Panc1 (cell line): ENCODE measurements around the gene CDCP1. TPM values are rescaled to one million over a fixed set of nuclear protein-coding genes. Genes with fewer than 3 reads are reported as not detected.
A peak's percentile ranks its signal among the peaks of the same experiment; 100 is the strongest.
"Not testable (repeated sequence)": the region's sequence is repeated elsewhere in the genome, so short reads cannot be mapped to it uniquely, and the experiment has no call there.

Experiments used
- ATAC-seq: fragments of 200-7000 bp; cut with Tn5 transposase; 2 replicates; pipeline ENCODE4 v1.9.1; 2020; ENCODE audit warnings: mild to moderate bottlenecking, moderate library complexity
- BruUV-seq: library from RNA; stranded (reverse); fragments of 400-500 nt; replicated peaks from 2 replicates; lab custom pipeline; 2021; lab: Mats Ljungman, UMichigan
- CTCF ChIA-PET: fragments of 300-600 bp; sonication (Branson Sonifier 250); formaldehyde crosslinking; loops from one replicate; lab custom pipeline; 2022; ENCODE audit warnings: antibody characterized with exemption; lab: Charles Lee
- POLR2A ChIA-PET: fragments of 300-600 bp; sonication (Branson Sonifier 250); formaldehyde crosslinking; loops from one replicate; lab custom pipeline; 2022; ENCODE audit warnings: antibody characterized with exemption; lab: Charles Lee
- DNase-seq: peaks from one replicate; pipeline ENCODE4 v3.0.0-alpha.2; 2010; ENCODE audit warnings: low read depth, low spot score
- H3K27ac ChIP-seq: 2 replicates; pipeline ENCODE4 v1.5.1; 2011; ENCODE audit warnings: mild to moderate bottlenecking, low read length, inconsistent platforms
- H3K27me3 ChIP-seq: fragments of 200-500 bp; sonication (Bioruptor generic); 2 replicates; pipeline ENCODE4 v1.6.0; 2014; ENCODE audit warnings: low read length, inconsistent platforms; ENCODE audit not compliant: control insufficient read depth, insufficient read depth
- H3K36me3 ChIP-seq: fragments of 200-500 bp; sonication (Bioruptor generic); 2 replicates; pipeline ENCODE4 v1.5.1; 2014; ENCODE audit warnings: inconsistent platforms, mild to moderate bottlenecking, low read length, moderate library complexity; ENCODE audit not compliant: control insufficient read depth, insufficient read depth
- H3K4me1 ChIP-seq: 2 replicates; pipeline ENCODE4 v1.5.1; 2011; ENCODE audit warnings: inconsistent platforms, mild to moderate bottlenecking, low read length, moderate library complexity; ENCODE audit not compliant: control insufficient read depth, insufficient read depth
- H3K4me3 ChIP-seq, 2 experiments: 2 replicates each; pipeline ENCODE4 v1.5.1; 2011 to 2012; ENCODE audit warnings: low read depth in 2 of 2, low read length in 2 of 2, mild to moderate bottlenecking in 2 of 2, inconsistent platforms in 1 of 2, moderate library complexity in 1 of 2
- H3K9me3 ChIP-seq: fragments of 200-500 bp; sonication (Bioruptor generic); 2 replicates; pipeline ENCODE4 v1.5.1; 2014; ENCODE audit warnings: low read depth, mild to moderate bottlenecking, inconsistent platforms, low read length, moderate library complexity; ENCODE audit not compliant: control insufficient read depth, insufficient read depth
- CTCF ChIP-seq: fragments of 450-650 bp; IDR thresholded peaks from 2 replicates; pipeline ENCODE4 v1.5.1; 2017; ENCODE audit warnings: mild to moderate bottlenecking
- POLR2AphosphoS5 ChIP-seq: IDR thresholded peaks from 2 replicates; pipeline ENCODE4 v1.6.1; 2012; ENCODE audit warnings: mild to moderate bottlenecking, low read depth, low read length, moderate library complexity
- SIN3A ChIP-seq: IDR thresholded peaks from 2 replicates; pipeline ENCODE4 v1.6.1; 2012; ENCODE audit warnings: low read depth, mild to moderate bottlenecking, low read length, moderate library complexity, borderline replicate concordance; ENCODE audit not compliant: insufficient read depth
- TCF7L2 ChIP-seq: IDR thresholded peaks from 2 replicates; pipeline ENCODE4 v1.6.1; 2011; ENCODE audit warnings: mild to moderate bottlenecking, low read depth, low read length, inconsistent platforms
- in situ Hi-C: cut with HindIII; loops from 2 replicates; pipeline ENCODE4 v1.10.0; 2016; ENCODE audit warnings: low sequenced_read_pairs, low pct_unique_long_range_greater_than_20kb
- intact Hi-C: fragments of 100-400 bp; cut with micrococcal nuclease; formaldehyde crosslinking; loops from one replicate; pipeline ENCODE4 v1.10.0; 2022; ENCODE audit not compliant: unreplicated experiment
- total RNA-seq: library from RNA; stranded (reverse); gene quantifications from one replicate; pipeline ENCODE4 v1.2.1, GENCODE V29; 2021; ENCODE audit not compliant: unreplicated experiment
- TF ChIP-seq, protein P1 (sequence below), 2 experiments: IDR thresholded peaks; 2 replicates each; pipeline ENCODE4 v1.6.1; 2011 to 2012; ENCODE audit warnings: low read depth in 2 of 2, control low read depth in 1 of 2, low read length in 1 of 2, mild to moderate bottlenecking in 1 of 2, moderate library complexity in 1 of 2; ENCODE audit not compliant: insufficient read depth in 1 of 2

CDCP1 gene
- total RNA-seq, 1 experiment from 2014 or later, result 47.8 TPM

- peak overlapping the region; percentile 89 for H3K27ac ChIP-seq
- no peaks in the 10 kb centered on the region for H3K9me3 ChIP-seq
- H3K27me3 ChIP-seq, result no peaks in the 10 kb centered on the region
- TF ChIP-seq TCF7L2 (no peak), SIN3A (no peak), CTCF (no peak), POLR2AphosphoS5 (no peak)
- TF ChIP-seq, protein P1, sequence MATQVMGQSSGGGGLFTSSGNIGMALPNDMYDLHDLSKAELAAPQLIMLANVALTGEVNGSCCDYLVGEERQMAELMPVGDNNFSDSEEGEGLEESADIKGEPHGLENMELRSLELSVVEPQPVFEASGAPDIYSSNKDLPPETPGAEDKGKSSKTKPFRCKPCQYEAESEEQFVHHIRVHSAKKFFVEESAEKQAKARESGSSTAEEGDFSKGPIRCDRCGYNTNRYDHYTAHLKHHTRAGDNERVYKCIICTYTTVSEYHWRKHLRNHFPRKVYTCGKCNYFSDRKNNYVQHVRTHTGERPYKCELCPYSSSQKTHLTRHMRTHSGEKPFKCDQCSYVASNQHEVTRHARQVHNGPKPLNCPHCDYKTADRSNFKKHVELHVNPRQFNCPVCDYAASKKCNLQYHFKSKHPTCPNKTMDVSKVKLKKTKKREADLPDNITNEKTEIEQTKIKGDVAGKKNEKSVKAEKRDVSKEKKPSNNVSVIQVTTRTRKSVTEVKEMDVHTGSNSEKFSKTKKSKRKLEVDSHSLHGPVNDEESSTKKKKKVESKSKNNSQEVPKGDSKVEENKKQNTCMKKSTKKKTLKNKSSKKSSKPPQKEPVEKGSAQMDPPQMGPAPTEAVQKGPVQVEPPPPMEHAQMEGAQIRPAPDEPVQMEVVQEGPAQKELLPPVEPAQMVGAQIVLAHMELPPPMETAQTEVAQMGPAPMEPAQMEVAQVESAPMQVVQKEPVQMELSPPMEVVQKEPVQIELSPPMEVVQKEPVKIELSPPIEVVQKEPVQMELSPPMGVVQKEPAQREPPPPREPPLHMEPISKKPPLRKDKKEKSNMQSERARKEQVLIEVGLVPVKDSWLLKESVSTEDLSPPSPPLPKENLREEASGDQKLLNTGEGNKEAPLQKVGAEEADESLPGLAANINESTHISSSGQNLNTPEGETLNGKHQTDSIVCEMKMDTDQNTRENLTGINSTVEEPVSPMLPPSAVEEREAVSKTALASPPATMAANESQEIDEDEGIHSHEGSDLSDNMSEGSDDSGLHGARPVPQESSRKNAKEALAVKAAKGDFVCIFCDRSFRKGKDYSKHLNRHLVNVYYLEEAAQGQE (IDR thresholded peaks at IDR 0.05; ENCODE audit: insufficient read depth in 1 of 2, low read depth in 2 of 2, low read length in 1 of 2), result no peak
- intact Hi-C loops (no loop called here), in situ Hi-C loops (no loop called here)
- peak overlapping the region; percentile 65 to 93 for H3K4me3 ChIP-seq
- DNase-seq, result no peak
- POLR2A ChIA-PET, result interaction anchor here (1.1 kb wide), 1 partner anchor 9 kb away, joined by 4 read pairs; no protein-coding TSS in a partner anchor
- H3K4me1 ChIP-seq, result peaks cover 10% of the 10 kb centered on the region
- no TSS peak for BruUV-seq
- ATAC-seq, result no peak
- CTCF ChIA-PET, result no interaction called here
- peaks cover 9% of the 10 kb centered on the region; the same call in 1 of the 2 replicates for H3K36me3 ChIP-seq
Observed at GRCh38 chr3:45145223-45145622, 955 bp downstream of the CDCP1 start.

DNA sequence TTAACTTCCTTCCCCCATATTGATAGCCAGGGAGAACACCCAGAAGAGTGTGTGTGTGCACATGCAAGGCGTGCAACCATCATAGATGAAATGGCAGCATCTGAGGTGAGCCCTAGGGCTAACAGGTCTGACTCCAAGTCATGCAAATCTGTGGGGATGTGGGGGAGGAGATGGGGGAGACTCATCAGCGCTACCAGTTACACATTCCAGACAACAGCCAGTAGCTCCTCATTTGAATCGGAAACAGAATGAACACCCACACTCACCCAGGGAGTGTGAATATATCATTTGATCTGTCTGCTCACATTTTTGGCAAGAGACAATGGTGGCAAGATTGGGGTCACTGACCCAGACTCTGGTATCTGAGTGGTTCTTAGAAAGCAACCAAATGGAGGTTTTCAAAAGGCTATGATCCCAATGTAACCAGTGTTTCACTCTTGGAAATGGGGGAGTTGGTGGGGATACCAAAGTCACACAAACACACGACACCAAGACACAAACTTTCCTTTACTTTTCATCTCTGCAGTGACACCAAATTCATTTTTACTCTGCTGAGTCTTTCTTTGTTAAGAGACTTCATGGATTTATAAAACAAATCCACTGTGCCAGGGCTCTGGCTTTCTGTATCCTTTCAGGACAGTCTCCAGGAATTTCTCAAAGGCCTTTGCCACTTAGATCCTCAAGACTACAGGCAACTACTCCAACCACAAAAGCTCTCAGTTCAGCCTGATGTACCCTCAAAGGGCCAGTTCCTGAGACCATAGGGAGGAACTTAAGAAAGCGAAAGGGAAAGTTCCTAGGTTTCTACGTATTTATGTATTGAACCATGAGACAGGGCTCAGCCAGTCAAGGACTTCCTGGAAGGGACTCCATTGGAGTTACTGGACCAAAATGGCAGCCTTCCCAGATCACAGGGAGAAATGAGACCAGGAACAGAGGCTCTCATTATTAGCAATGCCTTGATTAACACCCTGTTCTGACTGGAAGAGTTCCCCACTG lies 2.2 kb downstream of the CDCP1 start:
- TF ChIP-seq POLR2AphosphoS5 (no peak), CTCF (no peak), TCF7L2 (no peak), SIN3A (no peak)
- TF ChIP-seq, protein P1 (IDR thresholded peaks at IDR 0.05; ENCODE audit: insufficient read depth in 1 of 2, low read depth in 2 of 2, low read length in 1 of 2), result no peak
- ATAC-seq (peak; percentile 32), DNase-seq (no peak)
- CTCF ChIA-PET, result no interaction called here
- POLR2A ChIA-PET, result no interaction called here
- H3K4me3 ChIP-seq, result peak overlapping the region; percentile 65 to 93; a peak in 3 of 4 replicates
- peak overlapping the region; percentile 89 for H3K27ac ChIP-seq
- no peaks in the 10 kb centered on the region for H3K9me3 ChIP-seq
- H3K36me3 ChIP-seq, result peaks cover 9% of the 10 kb centered on the region; the same call in 1 of the 2 replicates
- no peaks in the 10 kb centered on the region for H3K27me3 ChIP-seq
- intact Hi-C loops (no loop called here), in situ Hi-C loops (no loop called here)
- no TSS peak for BruUV-seq
- peaks cover 21% of the 10 kb centered on the region for H3K4me1 ChIP-seq

DNA sequence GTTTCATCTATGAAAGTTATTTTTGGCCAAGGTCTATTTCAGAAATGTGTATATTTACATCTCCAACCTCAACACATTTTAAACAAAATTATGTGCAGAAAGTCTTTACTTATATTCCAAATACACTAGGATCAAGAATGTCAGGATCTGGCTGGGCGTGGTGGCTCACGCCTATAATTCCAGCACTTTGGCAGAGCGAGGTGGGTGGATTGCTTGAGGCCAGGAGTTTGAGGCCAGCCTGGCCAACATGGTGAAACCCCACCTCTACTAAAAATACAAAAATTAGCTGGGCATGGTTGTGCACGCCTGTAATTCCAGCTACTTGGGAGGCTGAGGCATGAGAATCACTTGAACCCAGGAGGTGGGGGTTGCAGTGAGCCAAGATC lies 5.4 kb downstream of the CDCP1 start:
- peaks cover 21% of the 10 kb centered on the region for H3K4me1 ChIP-seq
- POLR2A ChIA-PET, in situ Hi-C loops: not testable (repeated sequence)

More for the DNA sequence above, 5.4 kb downstream of the CDCP1 start:
- intact Hi-C loops, H3K36me3 ChIP-seq, BruUV-seq, H3K27me3 ChIP-seq, H3K4me3 ChIP-seq, H3K27ac ChIP-seq, DNase-seq, CTCF ChIA-PET, H3K9me3 ChIP-seq, ATAC-seq: not testable (repeated sequence)
